ENCODE results near the gene SLC17A7. TPM values are rescaled to one million over a fixed set of nuclear protein-coding genes. Genes with fewer than 3 reads are reported as not detected.

The SLC17A7 gene
- total and polyA plus RNA-seq, 2 of the 13 experiments (the other 11 are each of a cell fraction or from before 2014, with no cell fraction given), result 0.32 TPM; not detected in 1

DNA sequence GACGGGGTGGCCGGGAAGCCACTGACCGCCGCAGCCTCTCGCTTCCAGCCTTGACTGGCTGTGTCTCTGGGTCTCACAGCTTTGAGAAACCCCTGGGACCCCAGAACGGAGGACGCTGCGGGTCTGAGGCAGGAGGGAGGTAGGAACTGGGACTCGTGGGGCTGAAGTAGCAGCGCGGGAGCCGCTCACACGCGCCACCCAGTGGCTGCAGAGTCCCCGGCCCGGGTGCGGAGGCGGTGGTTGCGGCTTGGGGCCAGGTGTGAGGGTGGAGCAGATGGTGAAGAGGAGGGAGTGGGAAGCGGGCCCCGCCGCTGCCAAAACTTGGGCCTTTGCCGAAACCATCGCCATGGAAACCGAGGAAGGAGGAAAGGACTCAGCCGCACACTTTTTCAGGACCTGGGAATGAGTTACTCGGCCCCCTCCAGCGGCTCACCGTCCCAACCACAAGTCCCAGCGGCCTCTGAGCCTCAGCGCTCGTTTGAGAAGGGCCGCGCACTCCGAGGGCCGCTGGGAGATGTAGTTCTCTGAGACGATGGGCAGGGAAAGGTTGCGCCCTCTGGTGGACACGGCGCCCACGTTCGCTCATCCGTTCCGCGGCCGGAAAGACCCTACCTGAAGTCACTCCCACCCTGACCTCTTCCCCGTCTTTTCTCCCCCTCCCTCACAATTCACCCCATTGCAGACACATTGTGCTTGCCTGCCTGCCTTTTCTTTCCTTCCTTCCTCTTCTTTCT lies 2.2 kb upstream of the SLC17A7 start (continued):
- TF ChIP-seq ZNF343 (CRISPR knock-in tag; IDR thresholded peaks at IDR 0.05) (0 out of 2 replicates have a peak, but pooled peaks have one; percentile 40), SMARCE1 (IDR thresholded peaks at IDR 0.05; ENCODE audit: borderline replicate concordance) (no peak)
- TF ChIP-seq, protein P1, sequence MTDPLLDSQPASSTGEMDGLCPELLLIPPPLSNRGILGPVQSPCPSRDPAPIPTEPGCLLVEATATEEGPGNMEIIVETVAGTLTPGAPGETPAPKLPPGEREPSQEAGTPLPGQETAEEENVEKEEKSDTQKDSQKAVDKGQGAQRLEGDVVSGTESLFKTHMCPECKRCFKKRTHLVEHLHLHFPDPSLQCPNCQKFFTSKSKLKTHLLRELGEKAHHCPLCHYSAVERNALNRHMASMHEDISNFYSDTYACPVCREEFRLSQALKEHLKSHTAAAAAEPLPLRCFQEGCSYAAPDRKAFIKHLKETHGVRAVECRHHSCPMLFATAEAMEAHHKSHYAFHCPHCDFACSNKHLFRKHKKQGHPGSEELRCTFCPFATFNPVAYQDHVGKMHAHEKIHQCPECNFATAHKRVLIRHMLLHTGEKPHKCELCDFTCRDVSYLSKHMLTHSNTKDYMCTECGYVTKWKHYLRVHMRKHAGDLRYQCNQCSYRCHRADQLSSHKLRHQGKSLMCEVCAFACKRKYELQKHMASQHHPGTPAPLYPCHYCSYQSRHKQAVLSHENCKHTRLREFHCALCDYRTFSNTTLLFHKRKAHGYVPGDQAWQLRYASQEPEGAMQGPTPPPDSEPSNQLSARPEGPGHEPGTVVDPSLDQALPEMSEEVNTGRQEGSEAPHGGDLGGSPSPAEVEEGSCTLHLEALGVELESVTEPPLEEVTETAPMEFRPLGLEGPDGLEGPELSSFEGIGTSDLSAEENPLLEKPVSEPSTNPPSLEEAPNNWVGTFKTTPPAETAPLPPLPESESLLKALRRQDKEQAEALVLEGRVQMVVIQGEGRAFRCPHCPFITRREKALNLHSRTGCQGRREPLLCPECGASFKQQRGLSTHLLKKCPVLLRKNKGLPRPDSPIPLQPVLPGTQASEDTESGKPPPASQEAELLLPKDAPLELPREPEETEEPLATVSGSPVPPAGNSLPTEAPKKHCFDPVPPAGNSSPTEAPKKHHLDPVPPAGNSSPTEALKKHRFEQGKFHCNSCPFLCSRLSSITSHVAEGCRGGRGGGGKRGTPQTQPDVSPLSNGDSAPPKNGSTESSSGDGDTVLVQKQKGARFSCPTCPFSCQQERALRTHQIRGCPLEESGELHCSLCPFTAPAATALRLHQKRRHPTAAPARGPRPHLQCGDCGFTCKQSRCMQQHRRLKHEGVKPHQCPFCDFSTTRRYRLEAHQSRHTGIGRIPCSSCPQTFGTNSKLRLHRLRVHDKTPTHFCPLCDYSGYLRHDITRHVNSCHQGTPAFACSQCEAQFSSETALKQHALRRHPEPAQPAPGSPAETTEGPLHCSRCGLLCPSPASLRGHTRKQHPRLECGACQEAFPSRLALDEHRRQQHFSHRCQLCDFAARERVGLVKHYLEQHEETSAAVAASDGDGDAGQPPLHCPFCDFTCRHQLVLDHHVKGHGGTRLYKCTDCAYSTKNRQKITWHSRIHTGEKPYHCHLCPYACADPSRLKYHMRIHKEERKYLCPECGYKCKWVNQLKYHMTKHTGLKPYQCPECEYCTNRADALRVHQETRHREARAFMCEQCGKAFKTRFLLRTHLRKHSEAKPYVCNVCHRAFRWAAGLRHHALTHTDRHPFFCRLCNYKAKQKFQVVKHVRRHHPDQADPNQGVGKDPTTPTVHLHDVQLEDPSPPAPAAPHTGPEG (CRISPR knock-in tag; IDR thresholded peaks at IDR 0.05), result no peak; the same call in 1 of the 2 replicates
- TF ChIP-seq, protein P2, sequence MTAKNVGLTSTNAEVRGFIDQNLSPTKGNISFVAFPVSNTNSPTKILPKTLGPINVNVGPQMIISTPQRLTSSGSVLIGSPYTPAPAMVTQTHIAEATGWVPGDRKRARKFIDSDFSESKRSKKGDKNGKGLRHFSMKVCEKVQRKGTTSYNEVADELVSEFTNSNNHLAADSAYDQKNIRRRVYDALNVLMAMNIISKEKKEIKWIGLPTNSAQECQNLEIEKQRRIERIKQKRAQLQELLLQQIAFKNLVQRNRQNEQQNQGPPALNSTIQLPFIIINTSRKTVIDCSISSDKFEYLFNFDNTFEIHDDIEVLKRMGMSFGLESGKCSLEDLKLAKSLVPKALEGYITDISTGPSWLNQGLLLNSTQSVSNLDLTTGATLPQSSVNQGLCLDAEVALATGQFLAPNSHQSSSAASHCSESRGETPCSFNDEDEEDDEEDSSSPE (CRISPR knock-in tag; IDR thresholded peaks at IDR 0.05), result peak; percentile 47; the same call in 1 of the 2 replicates
- TF ChIP-seq, protein P3, sequence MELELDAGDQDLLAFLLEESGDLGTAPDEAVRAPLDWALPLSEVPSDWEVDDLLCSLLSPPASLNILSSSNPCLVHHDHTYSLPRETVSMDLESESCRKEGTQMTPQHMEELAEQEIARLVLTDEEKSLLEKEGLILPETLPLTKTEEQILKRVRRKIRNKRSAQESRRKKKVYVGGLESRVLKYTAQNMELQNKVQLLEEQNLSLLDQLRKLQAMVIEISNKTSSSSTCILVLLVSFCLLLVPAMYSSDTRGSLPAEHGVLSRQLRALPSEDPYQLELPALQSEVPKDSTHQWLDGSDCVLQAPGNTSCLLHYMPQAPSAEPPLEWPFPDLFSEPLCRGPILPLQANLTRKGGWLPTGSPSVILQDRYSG (CRISPR knock-in tag; IDR thresholded peaks at IDR 0.05), result no peak
